Measurements from ENCODE around the gene PDLIM1.

Gene PDLIM1

DNA sequence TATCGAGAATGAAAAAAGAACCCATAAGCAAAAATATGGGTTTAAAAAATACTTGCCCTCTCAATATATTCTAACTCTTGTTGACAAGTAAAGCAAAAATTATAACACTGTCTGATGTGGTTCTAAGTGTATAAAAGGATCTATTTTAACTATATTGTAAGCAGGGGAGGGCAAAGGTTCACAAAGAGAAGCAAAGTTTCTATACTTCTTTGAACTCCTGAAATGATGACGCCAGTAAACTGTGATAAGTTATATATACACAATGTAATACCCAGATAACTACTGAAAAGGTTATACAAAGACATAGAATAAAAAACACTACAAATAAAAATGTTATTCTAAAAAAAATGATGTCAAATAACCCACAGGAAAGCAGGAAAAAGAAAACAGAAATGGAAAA, 37.1 kb downstream of the PDLIM1 start:
- Histone ChIP-seq H3K4me3 (ENCODE audit: insufficient read depth, low read depth, low read length, poor library complexity, severe bottlenecking) (no peak overlapping the region), H3K4me1 (ENCODE audit: control insufficient read depth, insufficient read depth, low read length, poor library complexity, severe bottlenecking) (no peaks in the 10 kb centered on the region), H3K27ac (ENCODE audit: insufficient read depth, low read length, poor library complexity, severe bottlenecking) (no peak overlapping the region), H3K9me3 (ENCODE audit: control insufficient read depth, low read length) (no peaks in the 10 kb centered on the region), H3K27me3 (replicated peaks; ENCODE audit: control insufficient read depth, insufficient read depth, low read length, poor library complexity, severe bottlenecking) (no peaks in the 10 kb centered on the region), H3K36me3 (ENCODE audit: control insufficient read depth, insufficient read depth, low read length) (no peaks in the 10 kb centered on the region)
- no peak for DNase-seq

DNA sequence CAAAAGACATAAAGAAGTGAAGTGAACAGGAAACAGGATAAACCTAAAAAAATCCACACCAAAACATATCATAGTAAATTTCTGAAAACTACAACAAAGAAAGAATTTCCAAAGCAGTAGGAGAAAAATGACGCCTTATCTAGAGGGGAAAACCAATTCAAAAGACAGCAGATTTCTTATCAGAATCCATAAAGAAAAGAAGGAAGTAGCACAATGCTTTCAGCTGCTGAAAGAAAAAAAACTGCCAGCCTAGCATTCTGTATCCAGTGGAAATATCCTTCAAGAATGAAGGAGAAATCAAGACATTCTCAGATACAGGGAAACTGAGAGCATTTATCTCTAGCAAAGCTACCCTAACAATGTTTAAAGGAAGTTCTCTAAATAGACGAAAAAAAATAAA, 37.8 kb downstream of the PDLIM1 start:
- H3K9me3 ChIP-seq (ENCODE audit: control insufficient read depth, low read length): no peaks in the 10 kb centered on the region
- no peak overlapping the region for H3K4me3 ChIP-seq (ENCODE audit: insufficient read depth, low read depth, low read length, poor library complexity, severe bottlenecking)
- H3K27me3 ChIP-seq (replicated peaks; ENCODE audit: control insufficient read depth, insufficient read depth, low read length, poor library complexity, severe bottlenecking): no peaks in the 10 kb centered on the region
- no peak overlapping the region for H3K27ac ChIP-seq (ENCODE audit: insufficient read depth, low read length, poor library complexity, severe bottlenecking)
- no peak for DNase-seq
- no peaks in the 10 kb centered on the region for H3K4me1 ChIP-seq (ENCODE audit: control insufficient read depth, insufficient read depth, low read length, poor library complexity, severe bottlenecking)
- no peaks in the 10 kb centered on the region for H3K36me3 ChIP-seq (ENCODE audit: control insufficient read depth, insufficient read depth, low read length)

DNA sequence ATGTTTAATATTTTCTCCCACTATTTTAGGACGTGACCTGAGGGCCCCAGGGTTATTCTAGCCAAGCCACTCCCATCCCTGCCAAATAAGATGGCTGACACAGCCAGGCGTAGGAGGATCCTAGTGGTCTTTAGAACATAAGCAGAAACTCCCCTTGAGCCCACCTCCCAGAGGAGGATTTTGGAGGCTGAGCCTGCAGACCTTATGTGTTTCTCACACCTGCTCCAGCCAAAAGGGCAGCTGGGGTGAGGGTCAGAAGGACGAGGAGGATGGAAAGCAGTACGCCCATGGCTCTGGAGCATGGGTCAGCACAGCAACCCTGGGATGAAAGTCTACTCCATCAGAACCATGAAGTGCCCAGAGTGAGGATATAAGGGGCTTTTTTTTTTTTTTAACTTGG, 39.9 kb downstream of the PDLIM1 start:
- no peak overlapping the region for H3K27ac ChIP-seq (ENCODE audit: insufficient read depth, low read length, poor library complexity, severe bottlenecking)
- no peak for DNase-seq
- H3K36me3 ChIP-seq (ENCODE audit: control insufficient read depth, insufficient read depth, low read length): no peaks in the 10 kb centered on the region
- no peaks in the 10 kb centered on the region for H3K4me1 ChIP-seq (ENCODE audit: control insufficient read depth, insufficient read depth, low read length, poor library complexity, severe bottlenecking)
- H3K4me3 ChIP-seq (ENCODE audit: insufficient read depth, low read depth, low read length, poor library complexity, severe bottlenecking): no peak overlapping the region
- no peaks in the 10 kb centered on the region for H3K9me3 ChIP-seq (ENCODE audit: control insufficient read depth, low read length)
- H3K27me3 ChIP-seq (replicated peaks; ENCODE audit: control insufficient read depth, insufficient read depth, low read length, poor library complexity, severe bottlenecking): no peaks in the 10 kb centered on the region

DNA sequence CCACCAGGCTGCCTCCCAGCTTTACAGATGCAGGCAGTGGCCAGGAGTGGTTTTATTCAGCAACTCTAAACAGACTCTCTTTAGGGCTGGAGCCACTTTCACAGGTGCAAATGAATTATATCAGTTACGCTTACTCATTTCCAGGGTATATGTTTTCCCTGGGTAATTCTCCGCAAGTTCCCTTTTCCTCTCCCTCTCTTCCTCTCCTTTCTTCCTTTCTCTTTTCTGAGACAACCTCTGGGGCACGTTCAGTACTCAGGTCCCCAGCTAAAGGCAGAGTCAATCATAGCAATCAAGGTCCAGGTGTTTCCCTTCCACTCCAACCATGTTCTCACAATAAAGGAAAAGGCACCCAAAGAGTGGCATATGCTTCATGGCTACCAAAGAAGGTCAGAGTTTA, 41.3 kb downstream of the PDLIM1 start:
- no peaks in the 10 kb centered on the region for H3K9me3 ChIP-seq (ENCODE audit: control insufficient read depth, low read length)
- DNase-seq: no peak
- no peaks in the 10 kb centered on the region for H3K4me1 ChIP-seq (ENCODE audit: control insufficient read depth, insufficient read depth, low read length, poor library complexity, severe bottlenecking)
- no peaks in the 10 kb centered on the region for H3K36me3 ChIP-seq (ENCODE audit: control insufficient read depth, insufficient read depth, low read length)
- H3K27me3 ChIP-seq (replicated peaks; ENCODE audit: control insufficient read depth, insufficient read depth, low read length, poor library complexity, severe bottlenecking): no peaks in the 10 kb centered on the region
- H3K4me3 ChIP-seq (ENCODE audit: insufficient read depth, low read depth, low read length, poor library complexity, severe bottlenecking): no peak overlapping the region
- no peak overlapping the region for H3K27ac ChIP-seq (ENCODE audit: insufficient read depth, low read length, poor library complexity, severe bottlenecking)

DNA sequence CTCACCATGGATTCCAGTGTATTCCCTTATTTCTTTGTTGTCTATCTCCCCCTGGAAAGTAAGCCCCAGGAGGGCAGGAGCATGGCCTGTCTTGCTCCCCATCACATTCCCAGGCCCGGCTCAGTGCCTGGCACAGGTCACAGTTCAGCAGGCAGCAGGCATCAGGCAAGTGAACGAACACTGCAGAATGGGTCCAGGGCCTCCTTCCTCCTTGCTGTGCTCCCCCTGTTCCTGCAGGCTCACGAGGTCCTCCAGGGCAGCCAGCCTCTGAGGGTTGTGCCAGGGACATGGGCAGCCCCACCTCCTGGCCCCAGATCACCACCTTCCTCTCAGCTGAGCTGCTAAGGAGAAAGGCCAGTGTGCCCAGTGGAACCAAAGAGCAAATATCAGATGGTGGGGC, 41.8 kb downstream of the PDLIM1 start:
- H3K36me3 ChIP-seq (ENCODE audit: control insufficient read depth, insufficient read depth, low read length): no peaks in the 10 kb centered on the region

DNA sequence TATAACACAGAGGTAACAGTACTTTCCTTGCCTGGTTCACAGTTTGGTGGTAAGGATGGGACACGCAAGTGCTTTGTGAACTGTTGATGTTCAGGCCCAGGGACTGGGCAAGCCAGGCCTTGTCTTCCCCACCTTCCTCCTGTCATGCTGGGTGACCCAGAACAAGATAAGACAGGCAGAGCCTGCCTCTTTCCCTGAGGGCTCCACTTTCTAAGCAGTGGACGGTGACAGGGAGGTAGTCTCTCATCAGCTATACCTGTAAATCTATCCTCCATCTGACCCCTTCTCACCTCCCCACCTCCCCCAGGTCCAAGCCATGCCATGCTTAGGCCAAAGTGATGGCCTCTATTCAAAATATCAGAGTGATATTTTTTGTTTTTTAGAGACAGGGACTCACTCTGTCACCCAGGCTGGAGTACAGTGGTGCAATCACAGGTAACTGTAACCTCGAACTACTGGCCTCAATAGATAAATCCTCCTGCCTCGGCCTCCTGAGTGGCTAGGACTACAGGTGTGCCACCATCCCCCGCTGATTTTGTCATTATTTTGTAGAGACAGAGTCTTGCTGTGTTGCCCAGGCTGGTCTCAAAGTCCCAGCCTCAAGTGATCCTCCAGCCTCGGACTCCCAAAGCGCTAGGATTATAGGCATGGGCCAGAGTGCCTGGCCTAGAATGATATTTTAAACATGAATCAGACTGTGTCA, 42.8 kb downstream of the PDLIM1 start:
- H3K9me3 ChIP-seq (ENCODE audit: control insufficient read depth, low read length): no peaks in the 10 kb centered on the region
- no peaks in the 10 kb centered on the region for H3K36me3 ChIP-seq (ENCODE audit: control insufficient read depth, insufficient read depth, low read length)
- H3K27ac ChIP-seq (ENCODE audit: insufficient read depth, low read length, poor library complexity, severe bottlenecking): no peak overlapping the region
- H3K4me3 ChIP-seq (ENCODE audit: insufficient read depth, low read depth, low read length, poor library complexity, severe bottlenecking): no peak overlapping the region
- no peaks in the 10 kb centered on the region for H3K4me1 ChIP-seq (ENCODE audit: control insufficient read depth, insufficient read depth, low read length, poor library complexity, severe bottlenecking)
- H3K27me3 ChIP-seq (replicated peaks; ENCODE audit: control insufficient read depth, insufficient read depth, low read length, poor library complexity, severe bottlenecking): no peaks in the 10 kb centered on the region
- no peak for DNase-seq

More for the DNA sequence above, 41.8 kb downstream of the PDLIM1 start:
- Histone ChIP-seq H3K27ac (ENCODE audit: insufficient read depth, low read length, poor library complexity, severe bottlenecking) (no peak overlapping the region), H3K4me1 (ENCODE audit: control insufficient read depth, insufficient read depth, low read length, poor library complexity, severe bottlenecking) (no peaks in the 10 kb centered on the region), H3K27me3 (replicated peaks; ENCODE audit: control insufficient read depth, insufficient read depth, low read length, poor library complexity, severe bottlenecking) (no peaks in the 10 kb centered on the region), H3K4me3 (ENCODE audit: insufficient read depth, low read depth, low read length, poor library complexity, severe bottlenecking) (no peak overlapping the region), H3K9me3 (ENCODE audit: control insufficient read depth, low read length) (no peaks in the 10 kb centered on the region)
- no peak for DNase-seq

DNA sequence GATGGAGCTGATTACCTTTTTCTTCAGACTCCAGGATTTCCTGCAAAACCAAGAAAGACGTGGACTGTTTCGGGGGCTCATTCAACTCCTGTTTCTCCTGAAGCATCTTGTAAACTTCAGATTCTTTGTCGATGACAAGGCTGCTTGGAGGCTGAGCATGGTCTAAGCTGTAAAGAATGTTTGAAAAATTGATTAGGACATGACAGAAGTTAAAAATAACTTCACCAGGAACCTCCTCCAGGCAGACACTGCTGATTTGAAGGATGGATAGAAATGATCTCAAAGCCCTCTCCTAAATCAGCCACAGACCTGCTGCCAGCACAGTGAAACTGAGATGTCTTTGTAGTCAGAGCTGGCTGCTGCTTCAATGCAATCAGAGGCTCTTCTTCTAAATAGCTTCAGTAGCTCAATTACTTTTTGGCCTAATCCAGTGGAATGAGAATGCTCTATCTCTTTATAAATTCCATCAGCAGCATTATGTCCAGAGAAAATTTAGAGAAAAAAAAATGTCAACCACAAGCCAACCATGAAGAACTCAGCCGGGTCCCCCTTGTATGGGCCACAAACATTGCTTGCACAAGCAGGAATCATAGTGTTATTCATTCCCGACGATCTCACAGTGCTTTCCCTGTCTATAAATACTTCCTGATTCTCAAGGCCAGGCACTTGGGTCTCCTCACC, 43.5 kb downstream of the PDLIM1 start:
- H3K4me1 ChIP-seq (ENCODE audit: control insufficient read depth, insufficient read depth, low read length, poor library complexity, severe bottlenecking): no peaks in the 10 kb centered on the region
- no peak overlapping the region for H3K27ac ChIP-seq (ENCODE audit: insufficient read depth, low read length, poor library complexity, severe bottlenecking)
- H3K36me3 ChIP-seq (ENCODE audit: control insufficient read depth, insufficient read depth, low read length): no peaks in the 10 kb centered on the region
- H3K27me3 ChIP-seq (replicated peaks; ENCODE audit: control insufficient read depth, insufficient read depth, low read length, poor library complexity, severe bottlenecking): no peaks in the 10 kb centered on the region
- no peak overlapping the region for H3K4me3 ChIP-seq (ENCODE audit: insufficient read depth, low read depth, low read length, poor library complexity, severe bottlenecking)
- H3K9me3 ChIP-seq (ENCODE audit: control insufficient read depth, low read length): no peaks in the 10 kb centered on the region
- DNase-seq: no peak

DNA sequence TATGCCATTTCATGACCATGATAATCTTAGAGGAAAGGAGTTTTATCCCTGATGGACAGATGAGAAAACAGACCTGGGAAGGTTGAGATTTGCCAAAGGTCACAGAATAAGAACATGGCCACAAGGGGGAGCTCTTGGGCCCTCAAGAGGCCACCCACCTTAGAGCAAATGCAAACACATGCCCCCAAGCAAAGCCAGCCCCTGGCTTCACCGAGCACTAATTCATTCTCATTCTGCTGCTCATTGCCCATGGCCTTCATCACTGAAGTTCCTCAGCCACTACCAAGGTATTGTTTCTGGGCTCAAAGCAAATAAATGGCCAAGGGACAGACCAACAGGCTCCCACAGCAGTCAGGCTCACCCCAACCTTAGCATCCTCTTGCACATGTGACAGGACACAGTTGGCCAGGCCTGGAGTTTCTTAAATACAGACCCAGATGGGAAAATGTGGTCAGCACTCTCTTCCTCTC, 44.2 kb downstream of the PDLIM1 start:
- no peak overlapping the region for H3K4me3 ChIP-seq (ENCODE audit: insufficient read depth, low read depth, low read length, poor library complexity, severe bottlenecking)
- no peaks in the 10 kb centered on the region for H3K27me3 ChIP-seq (replicated peaks; ENCODE audit: control insufficient read depth, insufficient read depth, low read length, poor library complexity, severe bottlenecking)
- DNase-seq: peak in 2 of 3 donors; percentile 8 to 25
- no peaks in the 10 kb centered on the region for H3K36me3 ChIP-seq (ENCODE audit: control insufficient read depth, insufficient read depth, low read length)
- no peaks in the 10 kb centered on the region for H3K9me3 ChIP-seq (ENCODE audit: control insufficient read depth, low read length)
- H3K4me1 ChIP-seq (ENCODE audit: control insufficient read depth, insufficient read depth, low read length, poor library complexity, severe bottlenecking): no peaks in the 10 kb centered on the region
- H3K27ac ChIP-seq (ENCODE audit: insufficient read depth, low read length, poor library complexity, severe bottlenecking): no peak overlapping the region

DNA sequence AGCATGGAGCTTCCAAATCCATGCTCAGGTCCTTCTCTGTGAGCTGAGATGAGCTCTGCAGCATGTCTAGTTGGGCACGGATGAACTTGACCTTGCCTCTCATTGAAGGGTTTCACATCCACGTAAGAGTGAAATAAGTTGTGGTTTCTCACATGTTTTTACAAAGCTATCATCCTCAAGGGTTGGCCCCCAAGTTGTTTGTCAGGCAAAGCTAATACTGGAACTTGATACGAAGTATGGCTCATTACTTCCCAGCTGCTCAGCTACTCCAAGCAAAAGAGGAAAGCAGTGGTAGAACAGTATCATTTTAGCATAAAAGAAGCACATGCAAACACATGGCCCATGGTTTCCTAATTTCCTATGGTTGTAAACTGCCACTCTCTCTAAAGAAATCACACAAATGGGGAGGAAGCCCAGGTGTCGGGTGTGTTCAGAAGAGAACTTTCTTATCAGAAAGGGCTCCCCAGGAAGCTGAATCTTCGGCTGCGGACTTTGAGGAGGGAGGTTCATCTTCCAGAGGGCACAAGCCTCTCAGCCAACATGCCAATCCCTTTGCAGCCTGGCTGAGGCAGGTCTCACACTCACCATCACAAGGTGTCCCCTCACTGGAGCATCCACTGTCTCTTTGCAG, 45.3 kb downstream of the PDLIM1 start:
- Histone ChIP-seq H3K4me1 (ENCODE audit: control insufficient read depth, insufficient read depth, low read length, poor library complexity, severe bottlenecking) (no peaks in the 10 kb centered on the region), H3K4me3 (ENCODE audit: insufficient read depth, low read depth, low read length, poor library complexity, severe bottlenecking) (no peak overlapping the region), H3K36me3 (ENCODE audit: control insufficient read depth, insufficient read depth, low read length) (no peaks in the 10 kb centered on the region), H3K27ac (ENCODE audit: insufficient read depth, low read length, poor library complexity, severe bottlenecking) (no peak overlapping the region), H3K9me3 (ENCODE audit: control insufficient read depth, low read length) (no peaks in the 10 kb centered on the region), H3K27me3 (replicated peaks; ENCODE audit: control insufficient read depth, insufficient read depth, low read length, poor library complexity, severe bottlenecking) (no peaks in the 10 kb centered on the region)
- DNase-seq: no peak

DNA sequence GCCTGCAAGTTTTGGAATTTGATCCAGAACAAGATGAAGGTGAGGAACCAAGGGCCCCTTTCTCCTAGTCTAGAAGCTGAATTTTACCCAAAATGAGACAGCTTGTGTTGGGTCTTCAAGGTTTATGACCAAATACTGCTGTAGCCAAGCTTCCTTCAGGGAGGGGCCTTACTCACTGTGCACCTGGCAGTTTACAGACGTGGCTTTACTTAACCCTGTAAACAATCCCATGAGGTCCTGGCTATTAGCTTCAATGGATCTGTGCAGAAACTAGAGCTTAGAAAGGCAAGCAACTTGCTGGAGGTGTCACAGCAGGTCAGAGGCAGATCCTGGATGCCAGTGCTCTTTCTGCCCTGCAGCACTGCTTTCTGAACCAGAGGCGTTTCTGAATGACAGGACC, 46.7 kb downstream of the PDLIM1 start:
- H3K4me1 ChIP-seq (ENCODE audit: control insufficient read depth, insufficient read depth, low read length, poor library complexity, severe bottlenecking): no peaks in the 10 kb centered on the region
- H3K4me3 ChIP-seq (ENCODE audit: insufficient read depth, low read depth, low read length, poor library complexity, severe bottlenecking): no peak overlapping the region
- H3K36me3 ChIP-seq (ENCODE audit: control insufficient read depth, insufficient read depth, low read length): no peaks in the 10 kb centered on the region
- H3K9me3 ChIP-seq (ENCODE audit: control insufficient read depth, low read length): no peaks in the 10 kb centered on the region
- H3K27me3 ChIP-seq (replicated peaks; ENCODE audit: control insufficient read depth, insufficient read depth, low read length, poor library complexity, severe bottlenecking): no peaks in the 10 kb centered on the region
- DNase-seq: no peak
- H3K27ac ChIP-seq (ENCODE audit: insufficient read depth, low read length, poor library complexity, severe bottlenecking): no peak overlapping the region

All from effector memory CD4-positive, alpha-beta T cell (primary cell).